Measurements from ENCODE around the gene ARL6IP4.

ARL6IP4 gene

DNA sequence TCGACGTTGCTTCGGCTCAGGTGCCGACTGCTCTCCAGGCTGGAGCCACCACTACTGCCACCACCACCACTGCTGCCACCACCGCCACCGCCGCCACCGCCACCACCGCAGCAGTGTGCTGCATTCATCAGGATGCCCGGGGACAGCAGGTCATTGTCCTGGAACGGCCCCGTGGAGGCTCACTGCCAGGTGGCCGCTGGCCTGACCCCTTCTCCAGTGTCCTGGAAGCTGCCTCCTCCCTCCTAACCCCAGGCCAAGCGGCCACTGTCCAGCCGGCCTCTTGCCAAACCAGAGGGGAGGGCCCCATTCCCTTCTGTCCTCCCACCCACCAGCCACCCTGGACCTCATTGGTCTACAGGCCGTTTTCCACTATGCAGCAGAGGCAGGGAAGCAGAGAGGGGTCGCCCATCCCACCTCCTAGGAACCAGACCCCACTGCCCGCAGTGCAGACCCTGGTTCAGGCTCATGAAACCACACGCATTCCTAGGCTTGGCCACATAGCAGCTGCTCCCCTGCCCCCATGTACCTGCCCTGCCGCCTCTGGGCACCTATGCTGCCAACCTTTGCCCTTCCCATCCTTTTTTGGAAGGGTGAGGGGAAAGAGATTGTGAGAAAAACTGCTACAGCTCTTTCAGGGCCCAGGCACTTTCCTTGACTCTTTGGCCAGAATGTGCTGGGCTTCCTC is 15.2 kb downstream of the ARL6IP4 start:
- H3K9me3 ChIP-seq: no peaks in the 10 kb centered on the region

GRCh38 chr12:122996188-122996601 is 15.7 kb downstream of the ARL6IP4 start:
- no peak overlapping the region for H3K4me3 ChIP-seq
- H3K9me3 ChIP-seq: no peaks in the 10 kb centered on the region
- H3K27ac ChIP-seq: no peak overlapping the region
- TF ChIP-seq Cebpa-rat (IDR thresholded peaks at IDR 0.05): no peak
- H4K20me1 ChIP-seq: peaks cover 45% of the 10 kb centered on the region
- H3K36me3 ChIP-seq: peaks cover 46% of the 10 kb centered on the region; the same call in 1 of the 2 replicates
- no peak overlapping the region for H3K9ac ChIP-seq
- H3K27me3 ChIP-seq: no peaks in the 10 kb centered on the region
- H3K4me2 ChIP-seq: no peak overlapping the region
- H3K4me1 ChIP-seq: peaks cover 29% of the 10 kb centered on the region

More for the DNA sequence above, 15.2 kb downstream of the ARL6IP4 start:
- peaks cover 50% of the 10 kb centered on the region; the same call in 1 of the 2 replicates for H3K36me3 ChIP-seq
- peaks cover 39% of the 10 kb centered on the region for H4K20me1 ChIP-seq
- H3K4me3 ChIP-seq: no peak overlapping the region
- no peak overlapping the region for H3K4me2 ChIP-seq
- H3K9ac ChIP-seq: no peak overlapping the region
- peaks cover 24% of the 10 kb centered on the region for H3K4me1 ChIP-seq
- no peak for TF ChIP-seq Cebpa-rat (IDR thresholded peaks at IDR 0.05)
- no peaks in the 10 kb centered on the region for H3K27me3 ChIP-seq
- no peak overlapping the region for H3K27ac ChIP-seq

DNA sequence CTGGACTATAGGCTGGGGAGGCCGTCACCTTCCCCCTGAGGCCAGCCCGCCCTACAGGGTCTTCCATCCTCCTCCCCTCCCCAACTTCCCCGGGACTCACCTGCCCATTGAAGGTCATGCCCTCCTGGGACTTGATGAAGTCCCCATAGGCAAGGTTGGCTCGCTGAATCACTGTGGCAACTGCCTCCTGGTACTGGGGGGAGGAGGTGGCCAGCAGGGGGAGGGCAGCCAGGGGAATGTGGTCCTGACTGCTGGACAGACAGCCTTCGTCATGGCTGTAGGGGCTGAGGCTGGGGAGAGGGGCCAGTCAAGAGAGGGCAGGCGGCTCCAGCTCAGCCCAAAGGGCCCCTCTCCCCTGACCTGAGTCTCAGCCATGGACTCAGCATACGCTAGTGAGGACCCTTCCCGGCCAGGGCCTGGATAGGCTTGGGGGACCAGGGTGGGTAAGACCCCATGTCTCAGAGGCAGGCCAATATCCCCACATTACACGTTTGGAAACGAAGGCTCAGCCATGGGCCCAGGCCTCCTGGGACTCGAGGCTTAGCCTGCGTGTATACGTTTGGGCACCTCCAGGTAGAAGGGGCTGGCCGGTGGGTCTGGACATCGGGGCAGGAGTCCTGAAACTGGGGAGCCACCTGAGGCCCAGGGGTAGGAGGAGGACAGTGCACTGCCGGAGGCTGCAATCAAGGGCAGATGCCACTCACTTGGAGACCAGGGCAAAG is 16.3 kb downstream of the ARL6IP4 start:
- H3K4me2 ChIP-seq: no peak overlapping the region
- no peaks in the 10 kb centered on the region for H3K9me3 ChIP-seq
- H4K20me1 ChIP-seq: peaks cover 45% of the 10 kb centered on the region
- H3K27ac ChIP-seq: no peak overlapping the region
- H3K4me1 ChIP-seq: peaks cover 35% of the 10 kb centered on the region
- H3K9ac ChIP-seq: no peak overlapping the region
- H3K36me3 ChIP-seq: peaks cover 40% of the 10 kb centered on the region; the same call in 1 of the 2 replicates
- no peaks in the 10 kb centered on the region for H3K27me3 ChIP-seq
- no peak overlapping the region for H3K4me3 ChIP-seq
- no peak for TF ChIP-seq Cebpa-rat (IDR thresholded peaks at IDR 0.05)

- TF ChIP-seq Cebpa-rat (IDR thresholded peaks at IDR 0.05): no peak
- no peaks in the 10 kb centered on the region for H3K27me3 ChIP-seq
- H3K36me3 ChIP-seq: peaks cover 37% of the 10 kb centered on the region; the same call in 1 of the 2 replicates
- H3K9me3 ChIP-seq: no peaks in the 10 kb centered on the region
- no peak overlapping the region for H3K4me3 ChIP-seq
- H3K9ac ChIP-seq: no peak overlapping the region
- H3K27ac ChIP-seq: no peak overlapping the region
- H3K4me2 ChIP-seq: no peak overlapping the region; the same call in 1 of the 2 replicates
- peaks cover 41% of the 10 kb centered on the region for H3K4me1 ChIP-seq
- H4K20me1 ChIP-seq: peaks cover 45% of the 10 kb centered on the region
Observed at GRCh38 chr12:122997343-122998250, 17.1 kb downstream of the ARL6IP4 start.

DNA sequence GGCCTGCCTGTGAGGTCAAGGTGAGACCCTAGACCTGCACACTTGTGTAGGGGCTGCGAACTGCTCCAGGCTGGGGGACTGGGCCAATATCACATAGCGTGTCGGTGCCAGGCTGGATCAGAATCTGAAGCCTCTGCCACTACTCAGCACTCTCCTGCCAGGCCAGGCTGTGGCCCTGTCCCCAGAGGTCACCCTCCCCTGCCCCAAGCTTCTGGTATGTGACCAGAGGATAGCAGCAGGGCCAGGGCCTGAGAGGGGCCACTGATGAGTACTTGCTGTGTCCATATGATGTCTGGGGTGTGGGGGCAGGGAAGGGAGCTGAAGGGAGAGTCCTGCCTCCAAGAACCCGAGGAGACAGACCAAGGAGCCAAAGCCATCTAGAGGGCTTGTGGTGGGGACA is 17.8 kb downstream of the ARL6IP4 start:
- no peaks in the 10 kb centered on the region for H3K27me3 ChIP-seq
- peaks cover 40% of the 10 kb centered on the region; the same call in 1 of the 2 replicates for H3K36me3 ChIP-seq
- no peak overlapping the region for H3K9ac ChIP-seq
- H3K9me3 ChIP-seq: no peaks in the 10 kb centered on the region
- peaks cover 45% of the 10 kb centered on the region for H4K20me1 ChIP-seq
- H3K4me1 ChIP-seq: peaks cover 41% of the 10 kb centered on the region
- no peak overlapping the region for H3K27ac ChIP-seq
- no peak for TF ChIP-seq Cebpa-rat (IDR thresholded peaks at IDR 0.05)
- H3K4me2 ChIP-seq: no peak overlapping the region
- H3K4me3 ChIP-seq: no peak overlapping the region

DNA sequence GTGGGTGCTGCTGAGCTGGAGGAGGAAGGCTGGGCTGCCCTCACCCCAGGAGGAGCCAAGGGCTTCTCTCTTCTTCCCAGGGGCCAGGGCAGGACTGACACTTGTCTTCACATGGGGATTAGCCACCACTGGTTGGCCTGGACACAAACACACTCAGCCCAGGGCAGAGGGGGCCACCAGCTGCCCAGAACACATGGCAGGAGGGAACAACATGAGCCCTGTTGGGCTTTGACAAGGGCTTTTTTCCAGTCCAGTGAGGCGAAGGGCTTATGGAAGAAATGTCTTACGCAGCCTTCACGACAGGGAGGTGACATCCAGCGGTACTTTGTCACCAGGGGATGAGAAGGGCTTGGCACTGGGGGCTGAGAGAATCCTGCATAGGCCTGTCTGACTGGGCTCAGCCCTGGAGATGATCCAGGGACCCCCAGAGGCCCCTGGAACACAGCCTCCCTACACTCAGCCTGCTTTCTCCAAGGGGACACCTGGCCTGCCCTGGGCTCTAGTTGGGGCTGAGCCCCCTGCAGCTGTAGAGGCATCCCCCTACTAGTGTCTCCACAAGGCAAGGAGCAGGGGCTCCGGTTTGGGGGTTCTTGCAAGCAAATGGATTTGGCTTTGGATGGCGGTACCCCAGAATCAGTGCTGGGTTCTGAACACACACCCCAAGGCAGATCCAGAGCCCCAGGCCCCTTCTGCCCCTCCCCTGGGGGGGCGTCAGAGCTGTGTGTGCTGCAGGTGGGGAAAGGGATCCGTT is 18.9 kb downstream of the ARL6IP4 start:
- Histone ChIP-seq H3K9me3 (no peaks in the 10 kb centered on the region), H3K27ac (no peak overlapping the region)

DNA sequence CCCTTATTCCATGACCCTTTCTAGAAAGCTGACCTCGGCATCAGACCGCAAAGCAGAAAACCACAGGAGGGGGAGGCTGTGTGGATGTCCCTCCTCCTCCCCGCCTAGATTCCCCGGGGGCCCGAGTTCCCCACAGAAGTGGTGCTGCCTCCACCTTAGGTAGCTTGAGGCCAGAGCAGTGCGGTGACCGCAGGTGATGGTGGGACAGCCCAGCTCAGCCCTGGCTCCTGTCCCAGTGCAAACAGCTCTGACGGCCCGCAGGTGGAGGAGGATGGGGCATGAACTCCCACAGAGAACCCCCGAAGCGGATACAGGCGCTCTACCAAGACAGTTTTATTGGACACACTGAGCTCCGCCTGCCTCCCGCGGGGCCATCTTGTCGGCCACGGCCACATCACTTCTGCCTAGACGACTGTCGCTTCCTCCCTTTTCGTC is 19.5 kb downstream of the ARL6IP4 start:
- Histone ChIP-seq H3K9ac (no peak overlapping the region), H3K4me1 (peaks cover 41% of the 10 kb centered on the region), H4K20me1 (peaks cover 45% of the 10 kb centered on the region), H3K9me3 (no peaks in the 10 kb centered on the region), H3K27me3 (no peaks in the 10 kb centered on the region), H3K4me2 (peak overlapping the region; percentile 86), H3K36me3 (peaks cover 52% of the 10 kb centered on the region), H3K4me3 (peak overlapping the region; percentile 18), H3K27ac (0 out of 2 replicates have a peak overlapping the region, but pooled peaks have one; percentile 19)
- TF ChIP-seq Cebpa-rat (IDR thresholded peaks at IDR 0.05): no peak

More for the DNA sequence above, 18.9 kb downstream of the ARL6IP4 start:
- H3K36me3 ChIP-seq: peaks cover 50% of the 10 kb centered on the region
- peak overlapping the region; percentile 86 for H3K4me2 ChIP-seq
- TF ChIP-seq Cebpa-rat (IDR thresholded peaks at IDR 0.05): no peak
- H3K9ac ChIP-seq: no peak overlapping the region
- no peaks in the 10 kb centered on the region for H3K27me3 ChIP-seq
- peaks cover 45% of the 10 kb centered on the region for H4K20me1 ChIP-seq
- no peak overlapping the region for H3K4me3 ChIP-seq
- peaks cover 41% of the 10 kb centered on the region for H3K4me1 ChIP-seq

GRCh38 chr12:123000578-123000977 is 20.1 kb downstream of the ARL6IP4 start:
- no peaks in the 10 kb centered on the region for H3K9me3 ChIP-seq
- H3K4me1 ChIP-seq: peaks cover 41% of the 10 kb centered on the region
- 0 out of 2 replicates have a peak overlapping the region, but pooled peaks have one; percentile 19 for H3K27ac ChIP-seq
- H3K4me2 ChIP-seq: peak overlapping the region; percentile 86
- no peak for TF ChIP-seq Cebpa-rat (IDR thresholded peaks at IDR 0.05)
- peaks cover 45% of the 10 kb centered on the region for H4K20me1 ChIP-seq
- peak overlapping the region; percentile 57; the same call in 1 of the 2 replicates for H3K9ac ChIP-seq
- no peaks in the 10 kb centered on the region for H3K27me3 ChIP-seq
- peak overlapping the region; percentile 18 for H3K4me3 ChIP-seq
- peaks cover 52% of the 10 kb centered on the region for H3K36me3 ChIP-seq

DNA sequence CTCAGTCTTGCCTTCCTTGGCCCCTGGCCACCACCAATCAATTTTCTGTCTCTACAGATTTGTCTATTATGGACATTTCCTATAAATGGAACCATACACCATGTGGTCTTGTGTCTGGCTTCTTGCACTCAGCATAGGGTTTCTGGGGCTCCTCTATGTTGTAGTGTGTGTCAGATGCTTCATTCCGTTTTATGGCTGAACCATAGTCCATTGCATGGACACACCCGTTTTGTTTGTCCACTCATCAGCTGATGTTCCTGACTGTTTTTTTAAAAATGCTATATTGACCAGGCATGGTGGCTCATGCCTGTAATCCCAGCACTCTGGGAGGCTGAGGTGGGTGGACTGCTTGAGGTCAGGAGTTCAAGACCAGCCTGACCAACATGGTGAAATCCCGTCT is 21.0 kb downstream of the ARL6IP4 start:
- peaks cover 45% of the 10 kb centered on the region for H4K20me1 ChIP-seq
- H3K27ac ChIP-seq: no peak overlapping the region
- H3K9me3 ChIP-seq: no peaks in the 10 kb centered on the region
- no peak overlapping the region for H3K9ac ChIP-seq
- peaks cover 48% of the 10 kb centered on the region for H3K36me3 ChIP-seq
- H3K27me3 ChIP-seq: no peaks in the 10 kb centered on the region
- peaks cover 41% of the 10 kb centered on the region for H3K4me1 ChIP-seq
- H3K4me2 ChIP-seq: peak overlapping the region; percentile 86
- H3K4me3 ChIP-seq: no peak overlapping the region
- no peak for TF ChIP-seq Cebpa-rat (IDR thresholded peaks at IDR 0.05)

Measured in BLaER1 (cell line).